Natural killer cell (primary cell): ENCODE results near the gene ATG3. TPM values are rescaled to one million over a fixed set of nuclear protein-coding genes. Genes with fewer than 3 reads are reported as not detected.

Experiments used
- ATAC-seq, 3 donors: fragments of 150-1000 bp in 2 of 3; fragments of 200-7000 bp in 1 of 3; cut with Tn5 transposase; 1 replicate in 1 of 3; 2 replicates in 2 of 3; pipeline ENCODE4 v1.10.0; 2021; ENCODE audit warnings: mild to moderate bottlenecking in 2 of 3, moderate library complexity in 2 of 3
- DNase-seq, 2 donors: peaks; one replicate each; pipeline versions ENCODE4 v3.0.0 to v3.0.0-alpha.2; 2013 to 2021; ENCODE audit warnings: mixed read lengths in 1 of 2
- H3K27ac ChIP-seq: one replicate; pipeline ENCODE4 v1.5.1; 2013; ENCODE audit warnings: mild to moderate bottlenecking, low read length
- H3K27me3 ChIP-seq: one replicate; pipeline ENCODE4 v1.6.1; 2013; ENCODE audit warnings: low read length; ENCODE audit not compliant: control insufficient read depth, insufficient read depth
- H3K36me3 ChIP-seq: one replicate; pipeline ENCODE4 v1.6.1; 2013; ENCODE audit warnings: low read length; ENCODE audit not compliant: control insufficient read depth, insufficient read depth
- H3K4me1 ChIP-seq: one replicate; pipeline ENCODE4 v1.6.1; 2013; ENCODE audit warnings: low read length; ENCODE audit not compliant: control insufficient read depth, insufficient read depth
- H3K4me3 ChIP-seq: one replicate; pipeline ENCODE4 v1.5.1; 2013; ENCODE audit warnings: low read length
- H3K9me3 ChIP-seq: one replicate; pipeline ENCODE4 v1.6.1; 2013; ENCODE audit warnings: low read length; ENCODE audit not compliant: control insufficient read depth, insufficient read depth
- H3K27ac Mint-ChIP-seq, 2 donors: one replicate each; pipeline ENCODE4 v1.8.0; 2022; ENCODE audit warnings: mild to moderate bottlenecking in 2 of 2, mixed read lengths in 2 of 2, moderate library complexity in 1 of 2
- H3K27me3 Mint-ChIP-seq, 2 donors: one replicate each; pipeline ENCODE4 v1.8.0; 2022; ENCODE audit warnings: low read depth in 2 of 2, mixed read lengths in 2 of 2
- H3K36me3 Mint-ChIP-seq: one replicate; pipeline ENCODE4 v1.8.0; 2022; ENCODE audit warnings: mixed read lengths
- H3K4me1 Mint-ChIP-seq, 2 donors: one replicate each; pipeline ENCODE4 v1.8.0; 2022; ENCODE audit warnings: mixed read lengths in 2 of 2
- H3K4me3 Mint-ChIP-seq: one replicate; pipeline ENCODE4 v1.8.0; 2022; ENCODE audit warnings: mild to moderate bottlenecking, moderate library complexity, mixed read lengths
- H3K9me3 Mint-ChIP-seq, 2 donors: one replicate each; pipeline ENCODE4 v1.8.0; 2022; ENCODE audit warnings: mixed read lengths in 2 of 2
- CTCF ChIP-seq: fragments of 200-600 bp; IDR thresholded peaks from one replicate; pipeline ENCODE4 v1.8.0; 2022; ENCODE audit warnings: antibody characterized with exemption
- WGBS: methylation state at CpG from one replicate; pipeline ENCODE4 v1.1.7; 2013; ENCODE audit warnings: missing lambda C conversion rate; ENCODE audit not compliant: insufficient coverage; 5-methylcytosine and 5-hydroxymethylcytosine counted together
- intact Hi-C: fragments of 100-400 bp; cut with micrococcal nuclease; formaldehyde crosslinking; loops from one replicate; pipeline ENCODE4 v1.14.2; 2022
- total RNA-seq, 4 donors: library from RNA; stranded (reverse); fragments of 120-200 nt in 1 of 4; gene quantifications; one replicate each; pipeline versions ENCODE4 v1.2.3 to v1.2.4, GENCODE V29; 2013 to 2022

ATG3 gene
- total RNA-seq, 3 donors from 2014 or later (not counting 1 experiment from before 2014, with no cell fraction given) = 49.4 to 53.6 (median 52.0) TPM

DNA sequence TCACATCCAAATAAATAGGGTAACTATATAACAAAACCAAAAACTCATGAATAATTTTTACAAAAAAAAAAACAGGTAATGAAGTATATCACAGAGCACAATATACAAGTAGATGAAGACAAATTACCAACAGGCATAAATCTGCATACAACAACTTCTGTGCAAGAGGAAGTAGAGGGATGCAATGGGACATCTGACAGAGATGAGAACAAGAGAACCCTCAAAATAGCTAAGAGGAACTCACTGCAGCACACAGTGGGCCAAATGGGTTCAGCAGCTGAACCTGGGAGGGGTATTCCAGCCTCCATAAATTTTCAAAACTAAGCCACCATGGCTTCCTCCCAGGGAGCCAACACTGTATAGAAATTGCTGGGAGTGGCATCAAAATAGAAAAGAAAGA, 52.9 kb downstream of the ATG3 start:
- TF ChIP-seq CTCF = no peak
- DNase-seq (no peak), ATAC-seq (no peak)
- no peaks in the 10 kb centered on the region for H3K4me1 ChIP-seq
- Mint-ChIP-seq H3K27ac (no peak overlapping the region), H3K27me3 (no peaks in the 10 kb centered on the region), H3K9me3 (no peaks in the 10 kb centered on the region), H3K36me3 (no peaks in the 10 kb centered on the region), H3K4me1 (no peaks in the 10 kb centered on the region), H3K4me3 (no peak overlapping the region)
- no peak overlapping the region for H3K4me3 ChIP-seq
- H3K36me3 ChIP-seq = no peaks in the 10 kb centered on the region
- H3K9me3 ChIP-seq = no peaks in the 10 kb centered on the region
- no peak overlapping the region for H3K27ac ChIP-seq
- intact Hi-C loops = no loop called here
- H3K27me3 ChIP-seq = no peaks in the 10 kb centered on the region

GRCh38 chr3:112508261-112508660, 53.5 kb downstream of the ATG3 start:
- H3K9me3 Mint-ChIP-seq = no peaks in the 10 kb centered on the region
- H3K4me3 ChIP-seq = no peak overlapping the region

GRCh38 chr3:112505907-112506306, 55.9 kb downstream of the ATG3 start:
- H3K4me3 Mint-ChIP-seq = no peak overlapping the region

More at GRCh38 chr3:112508261-112508660, 53.5 kb downstream of the ATG3 start:
- no peaks in the 10 kb centered on the region for H3K4me1 Mint-ChIP-seq
- no peak overlapping the region for H3K27ac ChIP-seq
- no peak overlapping the region for H3K27ac Mint-ChIP-seq
- no peaks in the 10 kb centered on the region for H3K36me3 Mint-ChIP-seq
- no peak for DNase-seq
- no peaks in the 10 kb centered on the region for H3K36me3 ChIP-seq
- intact Hi-C loops = no loop called here
- no peak overlapping the region for H3K4me3 Mint-ChIP-seq
- no peaks in the 10 kb centered on the region for H3K27me3 ChIP-seq
- no peaks in the 10 kb centered on the region for H3K9me3 ChIP-seq
- ATAC-seq = no peak
- 87% methylated on average over 2 of the region's 2 CpGs for WGBS
- no peaks in the 10 kb centered on the region for H3K4me1 ChIP-seq
- H3K27me3 Mint-ChIP-seq = no peaks in the 10 kb centered on the region
- no peak for TF ChIP-seq CTCF

More at GRCh38 chr3:112505907-112506306, 55.9 kb downstream of the ATG3 start:
- Mint-ChIP-seq H3K9me3 (no peaks in the 10 kb centered on the region), H3K4me1 (no peaks in the 10 kb centered on the region), H3K27me3 (no peaks in the 10 kb centered on the region), H3K27ac (no peak overlapping the region), H3K36me3 (no peaks in the 10 kb centered on the region)
- TF ChIP-seq CTCF = no peak
- DNase-seq (no peak), ATAC-seq (no peak)
- H3K36me3 ChIP-seq = no peaks in the 10 kb centered on the region
- 30% methylated on average over 2 of the region's 2 CpGs for WGBS
- no peaks in the 10 kb centered on the region for H3K9me3 ChIP-seq
- intact Hi-C loops = no loop called here
- H3K4me3 ChIP-seq = no peak overlapping the region
- H3K27ac ChIP-seq = no peak overlapping the region
- H3K4me1 ChIP-seq = no peaks in the 10 kb centered on the region
- no peaks in the 10 kb centered on the region for H3K27me3 ChIP-seq
